G401 (cell line): ENCODE data around the gene ANKRD13B. TPM values are rescaled to one million over a fixed set of nuclear protein-coding genes. Genes with fewer than 3 reads are reported as not detected.

Experiments
- DNase-seq: peaks from one replicate; pipeline ENCODE4 v3.0.0-alpha.2; 2015; ENCODE audit warnings: low spot score
- in situ Hi-C: cut with HindIII; loops from 2 replicates; pipeline ENCODE4 v1.10.0; 2016; ENCODE audit warnings: low sequenced_read_pairs, mixed read lengths
- total RNA-seq: library from RNA; depleted of rRNA; stranded (reverse); fragments of >200 nt; shearing (Covaris generic); gene quantifications from 2 replicates; pipeline ENCODE4 v1.2.3, GENCODE V29; 2014; rRNA removed

The ANKRD13B gene
- total RNA-seq, 1 experiment from 2014 or later: 17.5 TPM

- no peak for DNase-seq
- in situ Hi-C loops: no loop called here
Observed at GRCh38 chr17:29663155-29663554, 70.2 kb downstream of the ANKRD13B start.

Other genes starting within 250 kb of the ANKRD13B start
- gene TAOK1, start 202.8 kb upstream of the ANKRD13B start, total RNA-seq: 31.1 and 38.5 TPM in 2 replicates
- 5.2 and 11.1 TPM in 2 replicates for gene ABHD15, start 26.1 kb upstream of the ANKRD13B start, total RNA-seq
- 72.2 and 119 TPM in 2 replicates for gene TP53I13, start 24.4 kb upstream of the ANKRD13B start, total RNA-seq
- 42.2 and 45.9 TPM in 2 replicates for gene GIT1, start 3.5 kb upstream of the ANKRD13B start, total RNA-seq
- 3.6 and 9.7 TPM in 2 replicates for gene CORO6, start 29.8 kb downstream of the ANKRD13B start, total RNA-seq